ENCODE results near the gene PIP5K1C.

Gene PIP5K1C

DNA sequence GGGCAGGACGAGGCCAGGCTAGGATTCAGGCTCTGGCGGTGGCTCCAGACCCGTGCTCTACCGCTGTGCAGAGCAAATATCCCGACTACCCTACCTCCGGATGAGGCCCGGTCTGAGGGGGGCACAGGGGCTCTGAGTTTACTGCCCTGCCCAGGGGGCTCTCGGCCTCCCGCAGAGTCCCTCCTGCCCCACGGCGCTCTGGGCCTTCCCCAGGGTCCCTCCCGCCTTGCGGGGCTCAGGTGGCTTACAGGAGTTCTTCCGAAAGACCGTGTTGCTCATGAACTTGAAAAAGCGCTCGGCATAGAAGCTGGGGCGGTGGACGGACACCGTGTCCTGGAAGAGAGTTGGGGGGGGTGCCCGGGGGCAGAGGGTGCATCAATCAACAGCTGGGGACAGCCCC lies 54.5 kb downstream of the PIP5K1C start:
- Histone ChIP-seq H3K27me3 (no peaks in the 10 kb centered on the region), H3K27ac (no peak overlapping the region), H3K4me1 (ENCODE audit: control insufficient read depth in 1 of 2, insufficient read depth in 1 of 2, low read depth in 1 of 2, low read length in 1 of 2) (no peaks in the 10 kb centered on the region), H3K4me3 (ENCODE audit: low read depth in 1 of 2, low read length in 1 of 2) (no peak overlapping the region), H3K36me3 (peaks cover 80% of the 10 kb centered on the region), H3K9me3 (no peaks in the 10 kb centered on the region)
- TF ChIP-seq, protein P1, sequence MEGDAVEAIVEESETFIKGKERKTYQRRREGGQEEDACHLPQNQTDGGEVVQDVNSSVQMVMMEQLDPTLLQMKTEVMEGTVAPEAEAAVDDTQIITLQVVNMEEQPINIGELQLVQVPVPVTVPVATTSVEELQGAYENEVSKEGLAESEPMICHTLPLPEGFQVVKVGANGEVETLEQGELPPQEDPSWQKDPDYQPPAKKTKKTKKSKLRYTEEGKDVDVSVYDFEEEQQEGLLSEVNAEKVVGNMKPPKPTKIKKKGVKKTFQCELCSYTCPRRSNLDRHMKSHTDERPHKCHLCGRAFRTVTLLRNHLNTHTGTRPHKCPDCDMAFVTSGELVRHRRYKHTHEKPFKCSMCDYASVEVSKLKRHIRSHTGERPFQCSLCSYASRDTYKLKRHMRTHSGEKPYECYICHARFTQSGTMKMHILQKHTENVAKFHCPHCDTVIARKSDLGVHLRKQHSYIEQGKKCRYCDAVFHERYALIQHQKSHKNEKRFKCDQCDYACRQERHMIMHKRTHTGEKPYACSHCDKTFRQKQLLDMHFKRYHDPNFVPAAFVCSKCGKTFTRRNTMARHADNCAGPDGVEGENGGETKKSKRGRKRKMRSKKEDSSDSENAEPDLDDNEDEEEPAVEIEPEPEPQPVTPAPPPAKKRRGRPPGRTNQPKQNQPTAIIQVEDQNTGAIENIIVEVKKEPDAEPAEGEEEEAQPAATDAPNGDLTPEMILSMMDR (IDR thresholded peaks at IDR 0.05) = no peak

- H3K4me3 ChIP-seq (ENCODE audit: low read depth in 1 of 2, low read length in 1 of 2) = no peak overlapping the region
- H3K27ac ChIP-seq = no peak overlapping the region
- no peaks in the 10 kb centered on the region for H3K4me1 ChIP-seq (ENCODE audit: control insufficient read depth in 1 of 2, insufficient read depth in 1 of 2, low read depth in 1 of 2, low read length in 1 of 2)
- TF ChIP-seq, protein P1 (IDR thresholded peaks at IDR 0.05) = no peak
- H3K36me3 ChIP-seq = peaks cover 78% of the 10 kb centered on the region
- H3K27me3 ChIP-seq = no peaks in the 10 kb centered on the region
- H3K9me3 ChIP-seq = no peaks in the 10 kb centered on the region
Observed at GRCh38 chr19:3645067-3645396, 55.2 kb downstream of the PIP5K1C start.

GRCh38 chr19:3644351-3645066 lies 55.8 kb downstream of the PIP5K1C start:
- H3K9me3 ChIP-seq = no peaks in the 10 kb centered on the region
- H3K36me3 ChIP-seq = peaks cover 79% of the 10 kb centered on the region
- TF ChIP-seq, protein P1 (IDR thresholded peaks at IDR 0.05) = no peak
- no peaks in the 10 kb centered on the region for H3K27me3 ChIP-seq
- H3K4me3 ChIP-seq (ENCODE audit: low read depth in 1 of 2, low read length in 1 of 2) = no peak overlapping the region
- no peaks in the 10 kb centered on the region for H3K4me1 ChIP-seq (ENCODE audit: control insufficient read depth in 1 of 2, insufficient read depth in 1 of 2, low read depth in 1 of 2, low read length in 1 of 2)
- no peak overlapping the region for H3K27ac ChIP-seq

- Histone ChIP-seq H3K36me3 (peaks cover 85% of the 10 kb centered on the region), H3K4me1 (ENCODE audit: control insufficient read depth in 1 of 2, insufficient read depth in 1 of 2, low read depth in 1 of 2, low read length in 1 of 2) (no peaks in the 10 kb centered on the region), H3K9me3 (no peaks in the 10 kb centered on the region), H3K27ac (no peak overlapping the region), H3K4me3 (ENCODE audit: low read depth in 1 of 2, low read length in 1 of 2) (no peak overlapping the region), H3K27me3 (no peaks in the 10 kb centered on the region)
- TF ChIP-seq, protein P1 (IDR thresholded peaks at IDR 0.05) = no peak
Observed at GRCh38 chr19:3643674-3644313, 56.5 kb downstream of the PIP5K1C start.

DNA sequence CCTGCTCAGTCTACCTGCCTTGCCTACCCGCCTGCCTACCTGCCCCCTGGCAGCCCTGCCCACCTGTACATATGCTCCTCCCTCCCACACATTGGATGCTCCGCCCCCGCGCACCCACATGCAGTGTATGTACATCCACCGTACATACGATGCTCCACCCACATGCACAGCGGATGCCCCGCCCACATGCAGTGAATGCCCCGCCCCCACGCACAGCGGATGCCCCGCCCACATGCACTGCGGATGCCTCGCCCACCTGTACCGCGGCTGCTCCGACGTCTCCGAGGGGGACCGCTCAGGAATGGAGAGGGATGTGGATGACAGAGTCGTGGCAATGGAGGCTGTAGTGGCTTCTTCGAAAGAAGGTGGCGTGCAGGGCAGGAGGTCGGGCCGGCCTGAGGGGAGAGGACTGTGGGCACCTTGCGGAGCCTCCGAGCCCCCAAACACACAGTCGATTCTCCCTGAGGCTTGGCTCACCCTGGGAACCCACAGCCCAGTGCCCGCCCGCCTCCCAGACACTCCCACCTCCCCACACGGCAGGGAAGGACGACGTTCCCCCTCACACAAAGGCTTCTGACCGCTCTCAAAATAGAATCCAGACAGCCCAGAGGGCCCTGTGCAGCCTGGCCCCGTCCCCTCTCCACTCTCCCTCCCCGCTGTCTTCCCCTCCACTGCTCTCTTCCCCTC lies 57.1 kb downstream of the PIP5K1C start:
- Histone ChIP-seq H3K27ac (no peak overlapping the region), H3K4me3 (ENCODE audit: low read depth in 1 of 2, low read length in 1 of 2) (no peak overlapping the region), H3K9me3 (no peaks in the 10 kb centered on the region), H3K4me1 (ENCODE audit: control insufficient read depth in 1 of 2, insufficient read depth in 1 of 2, low read depth in 1 of 2, low read length in 1 of 2) (no peaks in the 10 kb centered on the region), H3K27me3 (no peaks in the 10 kb centered on the region), H3K36me3 (peaks cover 85% of the 10 kb centered on the region)
- TF ChIP-seq, protein P1 (IDR thresholded peaks at IDR 0.05) = no peak
